ENCODE results near the gene LRRC32.

Gene LRRC32, protein sequence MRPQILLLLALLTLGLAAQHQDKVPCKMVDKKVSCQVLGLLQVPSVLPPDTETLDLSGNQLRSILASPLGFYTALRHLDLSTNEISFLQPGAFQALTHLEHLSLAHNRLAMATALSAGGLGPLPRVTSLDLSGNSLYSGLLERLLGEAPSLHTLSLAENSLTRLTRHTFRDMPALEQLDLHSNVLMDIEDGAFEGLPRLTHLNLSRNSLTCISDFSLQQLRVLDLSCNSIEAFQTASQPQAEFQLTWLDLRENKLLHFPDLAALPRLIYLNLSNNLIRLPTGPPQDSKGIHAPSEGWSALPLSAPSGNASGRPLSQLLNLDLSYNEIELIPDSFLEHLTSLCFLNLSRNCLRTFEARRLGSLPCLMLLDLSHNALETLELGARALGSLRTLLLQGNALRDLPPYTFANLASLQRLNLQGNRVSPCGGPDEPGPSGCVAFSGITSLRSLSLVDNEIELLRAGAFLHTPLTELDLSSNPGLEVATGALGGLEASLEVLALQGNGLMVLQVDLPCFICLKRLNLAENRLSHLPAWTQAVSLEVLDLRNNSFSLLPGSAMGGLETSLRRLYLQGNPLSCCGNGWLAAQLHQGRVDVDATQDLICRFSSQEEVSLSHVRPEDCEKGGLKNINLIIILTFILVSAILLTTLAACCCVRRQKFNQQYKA
- total RNA-seq = 0.97 to 3.1 reads per million in 2 donors

DNA sequence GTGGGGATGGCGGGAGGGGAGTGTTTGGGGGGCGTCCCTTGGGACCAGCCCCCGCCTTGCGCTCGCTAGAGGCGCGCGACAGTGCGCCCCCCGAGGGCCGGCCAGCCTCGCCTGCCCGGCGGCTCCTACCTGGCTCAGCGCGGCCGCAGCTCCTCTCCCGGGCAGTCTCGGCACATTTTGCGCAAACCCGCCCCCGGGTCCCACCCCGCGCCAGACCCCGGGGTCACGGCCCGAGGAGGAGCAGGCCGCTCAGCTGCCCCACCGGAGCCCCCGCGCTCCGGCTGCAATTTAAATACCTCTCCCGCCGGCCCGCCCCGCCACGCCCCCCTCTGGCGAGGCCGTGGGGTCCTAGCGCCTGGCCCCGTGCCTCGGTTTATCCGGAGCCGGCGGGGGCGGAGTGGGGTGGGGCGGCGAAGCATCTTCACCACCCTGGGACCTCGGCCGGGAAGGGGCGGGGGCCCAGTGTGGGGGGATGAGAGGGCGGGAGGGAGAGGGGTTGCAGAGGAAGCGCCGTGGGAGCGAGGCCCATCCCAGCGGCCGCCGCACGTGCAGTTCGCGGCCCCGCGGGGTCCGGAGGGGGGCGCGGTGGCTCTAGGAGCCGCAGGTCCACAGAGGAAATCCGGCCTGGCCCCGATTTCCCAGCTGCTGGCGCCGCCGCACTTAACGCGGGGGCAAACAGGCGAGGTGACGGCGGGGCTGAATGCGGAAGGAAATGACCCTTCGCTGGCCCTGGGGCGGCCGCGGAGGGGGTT is at the start of gene LRRC32:
Gene LRRC32, minus strand, starts transcription at position 263 of the 752 bp plus-strand sequence. CDS start 4,793 bp downstream, outside the sequence.
- no peak for DNase-seq

GRCh38 chr11:76719686-76720085 is 49.1 kb upstream of the LRRC32 start:
- no peak for DNase-seq

DNA sequence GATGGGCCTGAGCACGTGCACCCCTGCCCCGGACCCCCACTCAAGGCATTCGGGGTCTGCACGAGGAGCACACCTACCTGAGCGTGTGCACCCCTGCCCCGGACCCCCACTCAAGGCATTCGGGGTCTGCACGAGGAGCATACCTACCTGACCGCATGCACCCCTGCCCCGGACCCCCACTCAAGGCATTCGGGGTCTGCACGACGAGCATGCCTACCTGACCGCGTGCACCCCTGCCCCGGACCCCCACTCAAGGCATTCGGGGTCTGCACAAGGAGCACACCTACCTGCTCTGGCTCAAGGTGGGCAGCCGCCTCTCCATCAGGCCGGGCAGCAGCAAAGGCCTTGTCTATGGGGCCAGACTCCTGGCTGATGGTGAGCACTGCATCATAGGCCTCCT is 48.7 kb upstream of the LRRC32 start:
- DNase-seq = no peak

DNA sequence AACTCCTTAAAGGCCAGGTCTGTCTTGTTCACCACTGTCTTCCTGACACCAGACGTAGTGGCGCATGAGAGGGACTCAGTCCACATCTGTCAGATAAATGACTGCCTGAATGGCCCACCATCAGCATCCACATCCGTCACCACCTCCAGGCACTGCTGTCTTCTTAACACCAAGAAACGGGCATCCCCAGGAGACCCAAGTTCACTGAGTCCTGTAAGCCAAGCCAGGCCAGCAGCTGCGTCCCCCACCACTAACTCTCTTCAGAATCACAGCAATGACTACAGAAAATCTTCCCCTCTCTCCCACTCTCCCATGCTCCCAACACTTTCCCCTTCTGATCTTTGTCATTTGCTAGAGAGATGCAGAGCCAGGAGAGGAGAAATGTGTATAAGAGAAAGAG is 47.3 kb upstream of the LRRC32 start:
- DNase-seq = no peak

DNA sequence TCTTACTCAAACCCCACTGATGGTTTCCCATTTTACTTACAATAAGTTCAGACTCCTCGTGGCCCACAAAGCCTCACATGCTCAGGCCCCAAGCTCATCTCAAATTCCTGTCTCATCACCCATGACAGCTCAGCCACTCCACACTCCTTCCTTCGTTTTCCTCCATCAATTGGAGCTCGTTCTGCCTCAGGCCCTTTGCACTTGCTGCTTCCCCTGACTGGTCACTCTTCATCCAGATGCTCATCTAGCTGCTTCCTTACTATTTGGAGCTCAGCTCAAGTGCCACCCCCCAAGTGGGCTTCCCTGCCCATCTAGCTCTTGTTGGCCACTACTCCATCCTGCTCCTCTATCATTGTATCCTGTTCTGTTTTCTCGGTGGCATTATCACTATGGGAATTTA is 46.8 kb upstream of the LRRC32 start:
- no peak for DNase-seq

DNA sequence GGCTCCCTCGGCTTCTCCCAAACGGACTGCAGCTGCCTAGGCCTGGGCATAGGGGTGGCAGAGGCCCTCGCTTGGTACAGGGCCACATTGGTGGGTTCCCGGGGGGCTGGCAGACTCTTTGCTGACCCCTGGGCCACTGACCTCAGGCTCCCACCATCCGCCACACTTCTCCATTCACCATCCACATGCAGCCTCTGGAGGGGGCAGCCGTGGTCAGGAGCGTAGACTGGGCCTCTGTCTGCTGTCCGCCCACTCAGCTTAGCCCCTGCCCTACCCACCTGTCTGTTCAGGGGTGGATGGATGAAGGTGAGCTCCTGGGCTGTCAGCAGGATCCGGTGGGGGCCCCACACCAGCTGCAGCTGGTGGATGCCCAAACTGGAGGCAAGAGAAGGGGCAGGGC is 45.7 kb upstream of the LRRC32 start:
- no peak for DNase-seq

DNA sequence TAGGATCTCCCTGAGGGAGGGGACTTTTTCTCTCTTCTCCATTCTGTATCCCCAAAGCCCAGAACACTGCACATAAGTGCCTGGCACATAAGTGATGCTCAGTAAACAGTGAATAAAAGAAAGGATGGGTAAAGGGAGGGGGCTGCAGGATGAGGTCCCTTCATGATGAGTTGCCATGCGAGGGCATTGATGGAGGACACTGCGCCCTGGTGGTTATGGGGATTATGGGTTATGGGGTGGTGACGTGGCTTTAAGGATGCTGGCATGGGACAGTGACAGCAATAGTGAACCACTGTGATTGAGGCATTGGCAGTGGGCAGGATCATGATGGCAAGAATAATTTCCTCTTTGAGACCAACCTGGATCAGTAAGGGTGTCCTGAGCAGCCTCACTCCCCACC is 43.9 kb upstream of the LRRC32 start:
- DNase-seq = no peak

DNA sequence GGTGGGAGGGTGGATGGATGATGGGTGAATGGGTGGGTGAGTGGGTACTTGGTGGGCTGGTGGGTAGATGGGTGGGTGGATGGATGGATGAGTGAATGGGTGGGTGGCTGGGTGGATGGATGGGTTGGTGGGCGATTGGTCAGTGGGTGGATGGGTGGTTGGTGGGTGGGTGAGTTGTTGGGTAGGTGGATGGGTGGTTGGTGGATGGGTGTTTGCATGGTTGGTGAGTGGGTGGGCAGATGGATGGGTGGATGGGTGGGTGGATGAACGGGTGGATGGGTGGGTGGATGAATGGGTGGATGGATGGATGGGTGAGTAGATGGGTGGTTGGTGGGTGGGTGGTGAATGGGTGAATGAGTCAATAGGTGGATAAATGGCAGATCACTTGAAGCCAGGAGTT is 43.0 kb upstream of the LRRC32 start:
- no peak for DNase-seq

DNA sequence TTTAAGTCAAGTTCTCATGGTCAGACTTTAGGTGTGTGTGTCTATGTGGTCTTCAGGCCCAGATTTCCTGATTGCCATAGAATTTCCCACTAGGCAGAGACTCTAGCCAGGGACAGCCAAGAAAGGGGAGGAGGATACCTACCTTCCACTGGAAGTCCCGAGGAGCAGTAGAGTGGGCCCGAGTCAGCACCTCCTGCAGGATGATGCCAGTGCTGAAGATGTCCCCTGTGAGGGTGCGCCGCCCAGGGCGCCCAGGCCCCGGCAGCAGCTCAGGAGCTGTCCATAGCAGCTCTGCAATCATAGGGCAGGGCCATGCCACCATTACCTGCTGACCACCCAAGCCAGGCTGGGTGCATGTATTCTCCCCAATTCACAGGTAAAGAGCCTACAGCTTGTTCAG is 41.6 kb upstream of the LRRC32 start:
- DNase-seq = no peak

GRCh38 chr11:76709756-76710155 is 39.2 kb upstream of the LRRC32 start:
- DNase-seq = no peak

- DNase-seq = no peak
Observed at GRCh38 chr11:76708972-76709660, 38.6 kb upstream of the LRRC32 start.

DNA sequence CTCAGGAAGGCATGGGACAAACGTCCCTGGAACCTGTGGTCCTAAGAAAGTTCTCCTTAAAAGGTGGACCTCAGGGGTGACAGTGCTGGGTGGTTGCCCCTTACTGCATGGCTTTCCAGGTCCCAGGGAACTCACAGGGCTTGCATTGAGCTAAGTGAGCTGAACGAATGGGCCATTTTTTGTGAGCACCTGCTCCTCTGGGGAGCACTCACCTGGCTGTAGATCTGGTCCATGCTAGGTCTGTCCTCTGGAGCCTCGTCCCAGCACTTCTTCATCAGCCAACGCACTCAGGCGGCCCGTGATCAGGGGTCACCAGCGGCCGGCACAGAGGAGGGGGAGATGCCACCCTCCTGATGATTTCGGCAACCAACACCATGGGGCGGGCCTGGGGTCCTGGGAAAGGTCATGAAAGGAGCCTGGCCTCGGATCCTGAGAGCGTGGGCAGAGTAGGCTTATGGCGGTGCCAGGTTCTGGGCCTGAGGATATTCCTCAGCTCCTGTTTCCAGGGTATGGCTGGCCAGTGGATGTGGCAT is 36.8 kb upstream of the LRRC32 start:
- DNase-seq = no peak

GRCh38 chr11:76706667-76707066 is 36.1 kb upstream of the LRRC32 start:
- DNase-seq = no peak

GRCh38 chr11:76705826-76706225 is 35.3 kb upstream of the LRRC32 start:
- no peak for DNase-seq

GRCh38 chr11:76704171-76704948 is 33.8 kb upstream of the LRRC32 start:
- no peak for DNase-seq

- DNase-seq = no peak
Observed at GRCh38 chr11:76703707-76704106, 33.2 kb upstream of the LRRC32 start.

- no peak for DNase-seq
Observed at GRCh38 chr11:76702336-76703128, 32.0 kb upstream of the LRRC32 start.

GRCh38 chr11:76701294-76702040 is 30.9 kb upstream of the LRRC32 start:
- no peak for DNase-seq

GRCh38 chr11:76700177-76701100 is 29.9 kb upstream of the LRRC32 start:
- no peak for DNase-seq

Data from T-helper 9 cell (primary cell).